GM12878 (cell line): Measurements from ENCODE around the gene SNAP23. TPM values are rescaled to one million over a fixed set of nuclear protein-coding genes. Genes with fewer than 3 reads are reported as not detected.
A peak's percentile ranks its signal among the peaks of the same experiment; 100 is the strongest.

Experiments used
- ATAC-seq: fragments of 200-7000 bp; cut with Tn5 transposase; 3 replicates; pipeline ENCODE4 v1.9.1; 2020; ENCODE audit warnings: mild to moderate bottlenecking, moderate library complexity
- BruUV-seq: library from RNA; stranded (reverse); fragments of 400-500 nt; replicated peaks from 2 replicates; lab custom pipeline; 2021; lab: Mats Ljungman, UMichigan
- CTCF ChIA-PET: fragments of 300-600 bp; sonication (Branson Sonifier 250); formaldehyde crosslinking; extraction: SDS; loops from one replicate; lab custom pipeline; 2021; ENCODE audit warnings: inconsistent platforms; lab: Yijun Ruan, JAX
- POLR2A ChIA-PET: fragments of 350-600 bp; formaldehyde crosslinking; extraction: SDS; loops from one replicate; lab custom pipeline; 2021; ENCODE audit warnings: inconsistent platforms; lab: Charles Lee
- RAD21 ChIA-PET: fragments of 300-600 bp; sonication (Branson Sonifier 250); formaldehyde crosslinking; loops from one replicate; lab custom pipeline; 2023; ENCODE audit warnings: antibody characterized with exemption; ENCODE audit not compliant: unreplicated experiment; lab: Charles Lee
- SMC1A ChIA-PET: fragments of 300-600 bp; sonication (Branson Sonifier 250); formaldehyde crosslinking; loops from one replicate; lab custom pipeline; 2023; ENCODE audit not compliant: unreplicated experiment, uncharacterized antibody; lab: Charles Lee
- DNase-seq: peaks from one replicate; pipeline ENCODE4 v3.0.0-alpha.2; 2011; ENCODE audit warnings: low read depth, low spot score
- FAIRE-seq: peaks from 3 replicates; lab custom pipeline; 2011; peaks lifted over from hg19 to GRCh38; lab: Jason Lieb, UNC
- H2AFZ ChIP-seq: 2 replicates; pipeline ENCODE4 v1.6.0; 2011; ENCODE audit warnings: low read depth, low read length, control low read depth; ENCODE audit not compliant: control insufficient read depth
- H3K27ac ChIP-seq: 2 replicates; pipeline ENCODE4 v1.5.1; 2011; ENCODE audit warnings: control low read depth; ENCODE audit not compliant: control insufficient read depth, insufficient read depth
- H3K27me3 ChIP-seq, 2 experiments: replicated peaks in 1 of 2; 2 replicates each; pipeline versions ENCODE4 v1.6.0 to v1.6.1; 2011; ENCODE audit warnings: low read length in 1 of 2; ENCODE audit not compliant: control insufficient read depth in 2 of 2, insufficient read depth in 2 of 2
- H3K36me3 ChIP-seq, 2 experiments: 2 replicates each; pipeline ENCODE4 v1.5.1; 2011; ENCODE audit warnings: low read length in 1 of 2; ENCODE audit not compliant: control insufficient read depth in 2 of 2, insufficient read depth in 2 of 2
- H3K4me1 ChIP-seq: 2 replicates; pipeline ENCODE4 v1.6.1; 2011; ENCODE audit warnings: mild to moderate bottlenecking, low read length, moderate library complexity, mixed read lengths; ENCODE audit not compliant: control insufficient read depth, insufficient read depth
- H3K4me2 ChIP-seq: 2 replicates; pipeline ENCODE4 v1.6.0; 2011; ENCODE audit warnings: control low read depth; ENCODE audit not compliant: control insufficient read depth, insufficient read depth
- H3K4me3 ChIP-seq: fragments of 200-600 bp; sonication (generic); 2 replicates; pipeline ENCODE4 v1.5.1; 2016
- H3K79me2 ChIP-seq: 2 replicates; pipeline ENCODE4 v1.6.0; 2011; ENCODE audit warnings: low read length; ENCODE audit not compliant: control insufficient read depth, insufficient read depth
- H3K9ac ChIP-seq: 2 replicates; pipeline ENCODE4 v1.8.0; 2011; ENCODE audit warnings: low read length, control low read depth, mixed read lengths; ENCODE audit not compliant: control insufficient read depth, insufficient read depth
- H3K9me3 ChIP-seq: replicated peaks from 3 replicates; pipeline ENCODE4 v1.5.1; 2011; ENCODE audit warnings: mild to moderate bottlenecking, low read length; ENCODE audit not compliant: control insufficient read depth, insufficient read depth
- H4K20me1 ChIP-seq: 2 replicates; pipeline ENCODE4 v1.6.0; 2011; ENCODE audit not compliant: control insufficient read depth, insufficient read depth
- HDGF ChIP-seq: fragments of 450-650 bp; IDR thresholded peaks from 2 replicates; pipeline ENCODE4 v1.6.1; 2016; ENCODE audit warnings: antibody characterized with exemption
- SMAD5 ChIP-seq: IDR thresholded peaks from 2 replicates; pipeline ENCODE4 v1.6.1; 2016; ENCODE audit warnings: antibody characterized with exemption, low read depth
- WRNIP1 ChIP-seq: IDR thresholded peaks from 2 replicates; pipeline ENCODE4 v1.6.1; 2011; ENCODE audit warnings: low read depth, low read length, improper control_type of control experiment, borderline replicate concordance
- WGBS: methylation state at CpG from one replicate; pipeline ENCODE4 v1.1.6; 2016; ENCODE audit warnings: low lambda C conversion rate; ENCODE audit not compliant: insufficient replicate concordance, insufficient coverage; ENCODE audit errors: missing lambda C conversion rate; 5-methylcytosine and 5-hydroxymethylcytosine counted together
- in situ Hi-C: fragments of 300-500 bp; cut with MboI; formaldehyde crosslinking; loops from 9 replicates; pipeline ENCODE4 v1.14.3; 2018; ENCODE audit warnings: mixed read lengths
- intact Hi-C: fragments of 100-400 bp; cut with micrococcal nuclease; formaldehyde crosslinking; loops from one replicate; pipeline ENCODE4 v1.14.2; 2022; ENCODE audit not compliant: unreplicated experiment
- polyA plus RNA-seq, 11 experiments: library from polyadenylated mRNA; depleted of rRNA in 4 of 11; unstranded in 6 of 11; stranded (reverse) in 5 of 11; fragments of >200 nt; fragmentation: Nextera tagmentation in 4 of 11; fragmentation: Illumina TruSeq in 1 of 11; extraction: Ambion mirVana in 4 of 11; extraction: Trizol in 1 of 11; gene quantifications; 1 replicate in 1 of 11; 2 replicates in 10 of 11; pipeline versions ENCODE4 v1.2.1 to v1.2.3, GENCODE V29; 2011 to 2016; ENCODE audit warnings: inconsistent platforms in 2 of 11, missing spikeins in 2 of 11, low read depth in 1 of 11
- total RNA-seq, 4 experiments: library from RNA; depleted of rRNA in 3 of 4; stranded (reverse); fragments of >200 nt in 3 of 4; fragmentation: Illumina TruSeq in 1 of 4; extraction: Trizol in 1 of 4; gene quantifications; 2 replicates each; pipeline versions ENCODE4 v1.2.1 to v1.2.3, GENCODE V29; 2013 to 2021
- TF ChIP-seq, protein P1 (sequence below): fragments of 450-650 bp; formaldehyde crosslinking; IDR thresholded peaks from 2 replicates; pipeline ENCODE4 v1.4.0; 2020; ENCODE audit warnings: mild to moderate bottlenecking, moderate library complexity

Gene SNAP23
- total and polyA plus RNA-seq, 10 of the 15 experiments (the other 5 are each of a cell fraction or from before 2014, with no cell fraction given): 51.9 to 127 (median 74.6) TPM

DNA sequence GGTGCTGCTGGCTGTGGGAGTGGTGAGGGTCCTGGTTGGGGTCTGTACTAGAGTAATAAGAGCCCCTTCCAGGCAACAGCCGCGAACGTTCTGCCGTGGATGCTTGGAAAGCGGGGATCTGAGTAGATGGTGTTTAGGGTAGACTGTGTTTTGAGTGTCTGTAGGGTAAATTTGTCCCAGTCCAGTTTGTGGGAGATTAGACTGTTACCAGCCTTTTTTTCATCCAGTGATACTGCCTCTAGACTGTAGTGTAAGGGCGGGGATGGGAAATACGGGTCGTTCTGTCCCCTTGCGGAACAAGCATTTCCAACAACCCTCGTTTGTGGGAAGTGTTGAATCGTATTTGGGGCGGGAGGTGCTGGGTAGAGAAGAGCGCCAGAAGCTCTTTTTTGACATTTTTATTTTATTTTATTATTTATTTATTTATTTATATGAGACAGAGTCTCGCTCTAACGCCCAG lies 53.6 kb downstream of the SNAP23 start:
- in situ Hi-C loops: no loop called here
- no peaks in the 10 kb centered on the region for H3K27me3 ChIP-seq
- H3K9ac ChIP-seq: peak overlapping the region; percentile 86
- TSS peak; percentile 66 for BruUV-seq
- ChIA-PET CTCF (interaction anchor here (1.1 to 1.2 kb wide), 2 partner anchors 58 to 71 kb away, joined by 3 to 6 read pairs; partner anchors contain the start of gene ZNF106), RAD21 (interaction anchor here (0.6 to 2.7 kb wide), 6 partner anchors 15 to 100 kb away, joined by 3 to 9 read pairs (median 5); partner anchors contain the start of genes SNAP23, STARD9 and ZNF106), POLR2A (interaction anchor here (0.6 to 2.3 kb wide), 7 partner anchors 19 to 124 kb away, joined by 3 to 10 read pairs (median 4); partner anchors contain the start of genes SNAP23 and ZNF106), SMC1A (interaction anchor here (0.8 to 5.4 kb wide), 6 partner anchors 10 to 58 kb away, joined by 3 to 45 read pairs (median 4); partner anchors contain the start of gene ZNF106)
- peak overlapping the region; percentile 23; the same call in 1 of the 2 replicates for H3K4me2 ChIP-seq
- 0 out of 2 replicates have a peak, but pooled peaks have one; percentile 4 for TF ChIP-seq SMAD5
- TF ChIP-seq HDGF: 0 out of 2 replicates have a peak, but pooled peaks have one; percentile 4
- TF ChIP-seq, protein P1, sequence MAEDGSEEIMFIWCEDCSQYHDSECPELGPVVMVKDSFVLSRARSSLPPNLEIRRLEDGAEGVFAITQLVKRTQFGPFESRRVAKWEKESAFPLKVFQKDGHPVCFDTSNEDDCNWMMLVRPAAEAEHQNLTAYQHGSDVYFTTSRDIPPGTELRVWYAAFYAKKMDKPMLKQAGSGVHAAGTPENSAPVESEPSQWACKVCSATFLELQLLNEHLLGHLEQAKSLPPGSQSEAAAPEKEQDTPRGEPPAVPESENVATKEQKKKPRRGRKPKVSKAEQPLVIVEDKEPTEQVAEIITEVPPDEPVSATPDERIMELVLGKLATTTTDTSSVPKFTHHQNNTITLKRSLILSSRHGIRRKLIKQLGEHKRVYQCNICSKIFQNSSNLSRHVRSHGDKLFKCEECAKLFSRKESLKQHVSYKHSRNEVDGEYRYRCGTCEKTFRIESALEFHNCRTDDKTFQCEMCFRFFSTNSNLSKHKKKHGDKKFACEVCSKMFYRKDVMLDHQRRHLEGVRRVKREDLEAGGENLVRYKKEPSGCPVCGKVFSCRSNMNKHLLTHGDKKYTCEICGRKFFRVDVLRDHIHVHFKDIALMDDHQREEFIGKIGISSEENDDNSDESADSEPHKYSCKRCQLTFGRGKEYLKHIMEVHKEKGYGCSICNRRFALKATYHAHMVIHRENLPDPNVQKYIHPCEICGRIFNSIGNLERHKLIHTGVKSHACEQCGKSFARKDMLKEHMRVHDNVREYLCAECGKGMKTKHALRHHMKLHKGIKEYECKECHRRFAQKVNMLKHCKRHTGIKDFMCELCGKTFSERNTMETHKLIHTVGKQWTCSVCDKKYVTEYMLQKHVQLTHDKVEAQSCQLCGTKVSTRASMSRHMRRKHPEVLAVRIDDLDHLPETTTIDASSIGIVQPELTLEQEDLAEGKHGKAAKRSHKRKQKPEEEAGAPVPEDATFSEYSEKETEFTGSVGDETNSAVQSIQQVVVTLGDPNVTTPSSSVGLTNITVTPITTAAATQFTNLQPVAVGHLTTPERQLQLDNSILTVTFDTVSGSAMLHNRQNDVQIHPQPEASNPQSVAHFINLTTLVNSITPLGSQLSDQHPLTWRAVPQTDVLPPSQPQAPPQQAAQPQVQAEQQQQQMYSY (CRISPR knock-in tag): no peak
- TF ChIP-seq WRNIP1: 0 out of 2 replicates have a peak, but pooled peaks have one; percentile 74
- peak overlapping the region; percentile 81 for H2AFZ ChIP-seq
- peak overlapping the region; percentile 76 for H3K4me3 ChIP-seq
- no peaks in the 10 kb centered on the region for H3K9me3 ChIP-seq
- peak; percentile 60 for ATAC-seq
- peaks cover 66% of the 10 kb centered on the region for H3K79me2 ChIP-seq
- FAIRE-seq: no peak
- H4K20me1 ChIP-seq: no peaks in the 10 kb centered on the region
- H3K27ac ChIP-seq: peak overlapping the region; percentile 72
- H3K36me3 ChIP-seq: peaks cover 1 to 12% of the 10 kb centered on the region in 2 experiments; a peak in 2 of 4 replicates
- no peak for DNase-seq
- intact Hi-C loops: loop anchor here (2.0 kb wide), 1 partner anchor 102 kb away; no protein-coding TSS in a partner anchor
- no peaks in the 10 kb centered on the region; the same call in 1 of the 2 replicates for H3K4me1 ChIP-seq
- under 1% methylated on average over 15 of the region's 15 CpGs for WGBS
